CD4-positive, alpha-beta T cell treated with Interleukin-6 for 4 hours (primary cell): ENCODE measurements around the gene GRIN3B.
"Not testable (repeated sequence)": the region's sequence is repeated elsewhere in the genome, so short reads cannot be mapped to it uniquely, and the experiment has no call there.

ENCODE experiments used
- DNase-seq: peaks from one replicate; pipeline ENCODE4 v3.0.0-alpha.2; 2020; ENCODE audit warnings: mixed read lengths

The GRIN3B gene, protein sequence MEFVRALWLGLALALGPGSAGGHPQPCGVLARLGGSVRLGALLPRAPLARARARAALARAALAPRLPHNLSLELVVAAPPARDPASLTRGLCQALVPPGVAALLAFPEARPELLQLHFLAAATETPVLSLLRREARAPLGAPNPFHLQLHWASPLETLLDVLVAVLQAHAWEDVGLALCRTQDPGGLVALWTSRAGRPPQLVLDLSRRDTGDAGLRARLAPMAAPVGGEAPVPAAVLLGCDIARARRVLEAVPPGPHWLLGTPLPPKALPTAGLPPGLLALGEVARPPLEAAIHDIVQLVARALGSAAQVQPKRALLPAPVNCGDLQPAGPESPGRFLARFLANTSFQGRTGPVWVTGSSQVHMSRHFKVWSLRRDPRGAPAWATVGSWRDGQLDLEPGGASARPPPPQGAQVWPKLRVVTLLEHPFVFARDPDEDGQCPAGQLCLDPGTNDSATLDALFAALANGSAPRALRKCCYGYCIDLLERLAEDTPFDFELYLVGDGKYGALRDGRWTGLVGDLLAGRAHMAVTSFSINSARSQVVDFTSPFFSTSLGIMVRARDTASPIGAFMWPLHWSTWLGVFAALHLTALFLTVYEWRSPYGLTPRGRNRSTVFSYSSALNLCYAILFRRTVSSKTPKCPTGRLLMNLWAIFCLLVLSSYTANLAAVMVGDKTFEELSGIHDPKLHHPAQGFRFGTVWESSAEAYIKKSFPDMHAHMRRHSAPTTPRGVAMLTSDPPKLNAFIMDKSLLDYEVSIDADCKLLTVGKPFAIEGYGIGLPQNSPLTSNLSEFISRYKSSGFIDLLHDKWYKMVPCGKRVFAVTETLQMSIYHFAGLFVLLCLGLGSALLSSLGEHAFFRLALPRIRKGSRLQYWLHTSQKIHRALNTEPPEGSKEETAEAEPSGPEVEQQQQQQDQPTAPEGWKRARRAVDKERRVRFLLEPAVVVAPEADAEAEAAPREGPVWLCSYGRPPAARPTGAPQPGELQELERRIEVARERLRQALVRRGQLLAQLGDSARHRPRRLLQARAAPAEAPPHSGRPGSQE

DNA sequence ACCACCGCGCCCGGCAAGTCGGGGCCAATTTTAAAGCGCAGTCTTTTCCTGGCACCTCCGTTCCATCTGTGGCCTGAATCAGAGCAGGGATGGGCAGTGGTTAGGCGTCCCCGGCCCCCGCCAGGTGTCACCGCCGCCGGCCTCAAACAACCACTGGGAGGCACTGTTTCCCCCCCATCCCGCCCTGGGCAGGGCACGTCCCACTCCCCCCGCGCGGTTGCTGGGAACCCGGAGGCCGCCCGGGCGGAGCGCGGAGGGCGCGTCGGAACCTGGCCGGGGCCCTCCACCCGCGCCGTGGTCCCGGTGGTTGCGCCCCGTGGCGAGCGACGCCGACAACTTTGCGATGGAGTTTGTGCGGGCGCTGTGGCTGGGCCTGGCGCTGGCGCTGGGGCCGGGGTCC lies at the start of gene GRIN3B:
TSS of gene GRIN3B (plus strand) at position 325 of the 400 bp plus-strand sequence. CDS start at position 344, 19 bp downstream.
- DNase-seq, result peak; percentile 72

DNA sequence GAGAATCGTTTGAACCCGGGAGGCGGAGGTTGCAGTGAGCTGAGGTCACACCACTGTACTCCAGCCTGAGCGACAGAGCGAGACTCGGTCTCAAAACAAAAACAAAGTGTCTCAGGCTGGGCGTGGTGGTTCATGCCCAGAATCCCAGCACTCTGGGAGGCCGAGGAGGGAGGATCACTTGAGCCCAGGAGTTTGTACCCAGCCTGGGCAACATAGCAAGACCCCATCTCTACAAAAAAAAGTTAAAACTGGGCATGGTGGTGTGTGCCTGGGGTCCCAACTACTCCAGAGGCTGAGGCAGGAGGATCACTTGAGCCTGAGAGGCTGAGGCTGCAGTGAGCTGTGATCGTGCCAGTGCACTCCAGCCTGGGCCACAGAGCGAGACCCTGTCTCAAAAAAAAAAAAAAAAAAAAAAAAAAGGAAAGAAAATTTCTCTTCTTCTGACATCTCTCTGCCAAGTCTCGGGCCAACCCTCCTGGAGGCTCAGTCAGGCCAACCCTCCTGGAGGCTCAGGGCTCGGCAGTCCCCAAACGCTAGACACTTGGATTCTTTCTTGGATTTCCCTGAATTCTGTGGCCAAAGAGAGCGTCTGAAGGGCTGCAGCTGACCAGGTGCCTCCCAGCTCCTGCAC lies 48.1 kb upstream of the GRIN3B start:
- no peak for DNase-seq

DNA sequence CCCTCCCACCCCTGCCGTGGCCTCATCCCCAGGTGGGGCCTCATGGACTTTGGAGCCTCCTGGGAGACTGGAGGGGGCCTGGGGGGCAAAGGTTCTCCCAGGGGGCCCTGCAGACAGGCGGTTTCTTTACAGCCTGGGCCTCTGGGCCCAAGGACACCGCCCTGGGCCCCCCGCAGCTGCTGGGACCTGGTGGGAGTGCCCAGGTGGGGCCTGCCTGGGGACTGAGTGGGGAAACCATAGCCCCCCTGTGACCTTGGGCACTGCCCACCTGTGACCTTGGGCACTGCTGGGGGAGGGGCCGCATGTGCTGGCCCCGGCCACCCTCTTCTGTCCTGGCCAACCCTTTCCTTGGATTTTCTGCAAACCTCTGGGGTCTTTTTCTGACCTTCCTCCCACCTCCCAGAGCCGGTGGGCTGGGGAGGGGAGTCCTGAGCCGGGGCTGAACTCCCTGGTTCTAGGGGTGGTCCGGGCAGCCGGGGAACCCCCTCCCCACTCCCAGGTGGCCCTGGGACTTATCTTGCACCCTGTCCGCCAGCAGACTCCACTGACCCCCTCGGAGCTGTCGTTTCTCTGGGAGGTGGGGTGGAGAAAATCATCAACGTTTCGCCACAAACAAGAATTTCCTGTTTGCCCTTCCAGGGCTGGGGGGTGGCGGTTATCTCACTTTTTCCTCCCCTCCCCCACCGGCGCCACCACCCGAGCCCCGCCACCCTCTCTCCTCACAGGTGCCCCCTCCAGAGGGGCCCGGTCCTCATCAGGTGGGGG lies 47.4 kb upstream of the GRIN3B start:
- peak; percentile 39 for DNase-seq

- DNase-seq, result no peak
Measured at GRCh38 chr19:953445-954271, 46.6 kb upstream of the GRIN3B start.

- DNase-seq, result no peak
Measured at GRCh38 chr19:954272-954671, 45.9 kb upstream of the GRIN3B start.

- no peak for DNase-seq
Measured at GRCh38 chr19:954672-955494, 45.3 kb upstream of the GRIN3B start.

DNA sequence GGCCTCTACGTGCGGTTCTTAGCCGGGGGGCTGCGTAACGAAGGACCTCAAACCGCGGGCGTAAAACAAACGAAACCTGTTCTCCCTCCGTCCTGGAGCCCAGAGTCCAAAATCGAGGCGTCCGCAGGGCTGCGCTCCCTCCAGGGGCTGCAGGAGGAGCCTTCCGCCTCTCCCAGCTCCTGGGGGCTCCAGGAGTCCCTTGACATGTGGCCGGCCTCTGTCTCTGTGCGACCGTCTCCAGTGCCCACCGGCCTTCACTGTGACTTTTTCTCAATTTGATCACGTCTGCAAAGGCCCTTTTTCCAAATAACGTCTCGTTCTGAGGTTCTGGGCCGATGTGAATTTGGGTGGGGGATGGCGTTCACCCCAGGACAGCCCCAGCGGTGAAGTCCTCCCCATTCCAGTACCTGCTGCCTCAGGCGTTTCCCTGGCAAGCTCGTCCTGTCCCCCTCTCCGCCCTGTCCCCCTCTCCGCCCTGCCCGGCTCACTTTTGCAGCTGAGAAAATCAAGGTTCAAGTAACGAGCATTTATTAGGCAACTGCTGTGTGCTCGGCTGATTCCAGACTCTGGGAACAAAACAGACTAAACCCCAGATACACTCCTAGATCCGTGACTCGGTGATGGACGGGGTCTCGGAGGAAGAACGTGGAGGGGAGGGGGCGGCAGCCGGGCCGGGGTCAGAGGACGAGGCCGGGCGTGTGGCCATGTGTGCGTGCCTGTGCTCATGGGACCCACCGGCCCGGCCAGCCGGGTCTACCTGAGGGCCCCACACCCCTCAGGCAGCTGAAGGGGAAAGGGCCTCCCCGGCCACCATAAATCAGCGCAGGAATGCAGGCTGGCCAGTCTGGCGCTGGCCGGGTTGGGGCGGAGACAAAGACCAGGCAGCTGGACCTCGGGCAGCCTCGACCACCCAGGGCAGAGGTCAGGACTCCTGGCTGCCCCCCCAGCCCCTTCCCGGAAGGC lies 44.1 kb upstream of the GRIN3B start:
- no peak for DNase-seq

- no peak for DNase-seq
Measured at GRCh38 chr19:956766-957440, 43.3 kb upstream of the GRIN3B start.

DNA sequence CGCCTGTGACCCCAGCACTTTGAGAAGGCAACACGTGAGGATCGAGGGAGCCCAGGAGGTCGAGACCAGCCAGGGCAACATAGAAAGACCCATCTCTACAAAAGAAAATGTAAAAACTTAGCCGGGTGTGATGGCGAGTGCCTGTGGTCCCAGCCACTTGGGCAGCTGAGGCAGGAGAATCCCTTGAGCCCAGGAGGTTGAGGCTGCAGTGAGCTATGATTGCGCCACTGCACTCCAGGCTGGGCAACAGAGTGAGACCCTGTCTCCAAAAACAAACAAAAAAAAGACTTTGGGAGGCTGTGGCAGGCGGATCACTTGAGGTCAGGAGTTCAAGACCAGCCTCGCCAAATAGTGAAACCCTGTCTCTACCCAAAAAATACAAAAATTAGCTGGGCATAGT lies 42.6 kb upstream of the GRIN3B start:
- not testable (repeated sequence) for DNase-seq

DNA sequence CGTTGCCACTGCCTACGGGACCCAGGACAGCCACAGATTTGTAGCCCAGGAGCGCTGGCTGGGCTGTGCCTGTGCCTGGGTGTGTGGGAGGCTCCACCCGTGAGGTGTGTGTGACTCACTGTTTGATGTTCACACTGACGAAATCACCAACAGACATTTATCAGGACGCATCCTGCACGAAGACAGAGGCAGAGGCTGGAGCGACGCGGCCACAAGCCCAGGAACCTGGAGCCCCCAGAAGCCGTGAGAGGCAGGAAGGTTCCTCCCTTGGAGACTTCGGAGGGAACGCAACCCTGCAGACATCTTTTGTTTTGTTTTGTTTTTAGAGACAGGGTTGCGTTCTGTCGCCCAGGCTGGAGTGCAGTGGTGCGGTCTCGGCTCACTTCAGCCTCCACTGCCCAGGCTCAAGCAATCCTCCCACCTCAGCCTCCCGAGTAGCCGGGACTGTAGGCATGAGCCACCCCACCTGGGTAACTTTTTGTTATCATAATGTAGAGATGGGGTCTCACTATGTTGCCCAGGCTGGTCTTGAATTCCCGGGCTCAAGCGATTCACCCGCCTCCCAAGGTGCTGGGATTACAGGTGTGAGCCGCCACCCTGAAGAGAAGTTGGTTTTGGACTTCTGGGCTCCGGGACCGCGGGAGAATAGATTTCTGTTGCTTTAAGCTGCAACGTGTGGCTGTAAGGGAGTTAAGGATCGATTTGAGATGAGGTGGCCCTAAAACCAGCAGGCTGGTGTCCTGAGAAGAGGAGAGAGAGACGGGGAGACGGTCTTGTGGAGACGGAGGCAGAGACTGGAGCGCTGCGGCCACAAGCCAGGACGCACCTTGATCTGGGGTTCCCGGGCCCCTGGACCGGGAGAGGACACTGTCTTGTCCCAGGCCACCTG lies 41.0 kb upstream of the GRIN3B start:
- peak; percentile 29 for DNase-seq

- no peak for DNase-seq
Measured at GRCh38 chr19:960020-960419, 40.2 kb upstream of the GRIN3B start.

DNA sequence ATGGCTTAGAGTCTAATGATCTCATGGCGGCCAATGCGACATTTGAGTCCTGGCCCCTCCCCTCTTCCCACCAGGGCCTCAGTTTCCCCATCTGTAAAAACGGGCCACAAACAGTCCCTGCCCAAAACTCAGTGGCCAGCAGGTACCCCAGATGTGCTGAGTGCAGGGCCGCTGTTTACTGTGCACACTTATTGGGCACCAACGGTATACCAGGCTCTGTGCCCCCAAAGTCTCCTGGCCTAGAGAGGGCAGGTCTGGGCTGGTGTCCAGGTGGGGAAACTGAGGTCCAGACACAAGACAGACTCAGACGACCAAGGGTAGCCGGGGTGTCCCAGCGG lies 39.6 kb upstream of the GRIN3B start:
- no peak for DNase-seq

- no peak for DNase-seq
Measured at GRCh38 chr19:961866-962620, 38.2 kb upstream of the GRIN3B start.

DNA sequence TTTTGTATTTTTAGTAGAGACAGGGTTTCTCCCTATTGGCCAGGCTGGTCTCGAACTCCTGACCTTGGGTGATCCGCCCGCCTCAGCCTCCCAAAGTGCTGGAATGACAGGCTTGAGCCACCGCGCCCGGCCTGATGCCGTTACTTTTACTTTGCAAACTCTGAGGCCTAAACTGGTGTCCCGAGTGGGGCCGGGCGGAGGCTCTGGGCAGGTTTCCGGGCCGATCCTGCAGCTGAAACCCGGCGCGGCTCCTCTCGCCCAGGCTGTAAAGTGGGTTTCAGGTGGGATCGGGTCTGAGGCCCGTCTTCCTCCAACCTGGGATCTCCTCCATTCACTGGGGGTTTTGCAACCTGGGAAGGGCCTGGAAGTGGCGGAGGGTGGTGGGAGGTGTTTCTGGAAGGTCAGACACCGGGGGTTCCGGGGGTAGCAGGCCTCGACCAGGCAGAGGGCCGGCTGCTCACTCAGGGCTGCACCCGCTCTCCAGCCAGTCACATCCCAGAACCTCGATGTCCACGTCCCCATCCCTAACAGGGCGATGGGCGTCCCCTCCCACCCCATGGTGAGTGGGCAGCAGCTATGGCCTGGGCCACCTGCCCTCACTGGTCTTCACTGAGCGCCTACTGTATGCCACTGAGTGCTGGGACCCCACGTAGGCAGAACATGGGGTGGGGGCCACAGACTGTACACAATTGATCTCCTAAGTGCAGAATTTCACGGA lies 37.4 kb upstream of the GRIN3B start:
- DNase-seq, result no peak

GRCh38 chr19:963486-963951 lies 36.7 kb upstream of the GRIN3B start:
- no peak for DNase-seq

- no peak for DNase-seq
Measured at GRCh38 chr19:964116-964520, 36.1 kb upstream of the GRIN3B start.
